Activated CD8-positive, alpha-beta memory T cell treated with anti-CD3 and anti-CD28 coated beads for 48 hours (primary cell): Measurements from ENCODE around the gene CNNM4.

Experiments used
- DNase-seq, 3 experiments: peaks; one replicate each; pipeline ENCODE4 v3.0.0-alpha.2; 2020; ENCODE audit warnings: low read depth in 2 of 3, low spot score in 2 of 3

CNNM4 gene

GRCh38 chr2:96831679-96832078 is 71.0 kb downstream of the CNNM4 start:
- DNase-seq = no peak

- no peak for DNase-seq
These were observed 71.7 kb downstream of the CNNM4 start for GRCh38 chr2:96832408-96832753.

GRCh38 chr2:96832754-96833507 is 72.2 kb downstream of the CNNM4 start:
- DNase-seq = no peak

GRCh38 chr2:96835830-96836229 is 75.1 kb downstream of the CNNM4 start:
- no peak for DNase-seq

- DNase-seq = no peak
These were observed 76.9 kb downstream of the CNNM4 start for GRCh38 chr2:96837575-96837974.

GRCh38 chr2:96838345-96839292 is 77.9 kb downstream of the CNNM4 start:
- DNase-seq = no peak

GRCh38 chr2:96839293-96839874 is 78.7 kb downstream of the CNNM4 start:
- DNase-seq = peak; percentile 51 to 68 (median 55)

- DNase-seq = no peak
These were observed 79.5 kb downstream of the CNNM4 start for GRCh38 chr2:96839875-96840850.

GRCh38 chr2:96841701-96842495 is 81.2 kb downstream of the CNNM4 start:
- no peak for DNase-seq

- no peak for DNase-seq
These were observed 81.9 kb downstream of the CNNM4 start for GRCh38 chr2:96842600-96842999.

GRCh38 chr2:96843538-96844268 is 83.0 kb downstream of the CNNM4 start, which contains the start of gene ANKRD23:
ANKRD23 (minus strand) TSS chr2:96844021; CDS start chr2:96843992, 29 bp downstream.
- no peak for DNase-seq

GRCh38 chr2:96844405-96844808 is 83.7 kb downstream of the CNNM4 start:
- DNase-seq = no peak

GRCh38 chr2:96846825-96847224 is 86.1 kb downstream of the CNNM4 start:
- DNase-seq = no peak

GRCh38 chr2:96847586-96847985 is 86.9 kb downstream of the CNNM4 start:
- DNase-seq = no peak

GRCh38 chr2:96848264-96848663 is 87.6 kb downstream of the CNNM4 start:
- no peak for DNase-seq

- DNase-seq = no peak
These were observed 92.0 kb downstream of the CNNM4 start for GRCh38 chr2:96852667-96853066.

- DNase-seq = no peak
These were observed 92.6 kb downstream of the CNNM4 start for GRCh38 chr2:96853321-96853720.

GRCh38 chr2:96856776-96857666 is 96.3 kb downstream of the CNNM4 start:
- no peak for DNase-seq
